ENCODE data around the gene BMAL2. TPM values are rescaled to one million over a fixed set of nuclear protein-coding genes. Genes with fewer than 3 reads are reported as not detected.

BMAL2 gene
- total RNA-seq, 4 donors from 2014 or later: 0.10 to 0.97 (median 0.30) TPM

- in situ Hi-C loops (cut with MboI; ENCODE audit: low sequenced_read_pairs in 4 of 4) (no loop called here), intact Hi-C loops (cut with DNase I; ENCODE audit: low total_unique reads) (loop anchor here (5.0 kb wide), 1 partner anchor 46 kb away; no protein-coding TSS in a partner anchor)
- H3K4me3 ChIP-seq: no peak overlapping the region
- no peaks in the 10 kb centered on the region for H3K9me3 ChIP-seq
- TF ChIP-seq CTCF (IDR thresholded peaks at IDR 0.05 in 4 of 5, conservative IDR thresholded peaks at IDR 0.05 in 1 of 5): no peak
- TF ChIP-seq POLR2A (IDR thresholded peaks at IDR 0.05): no peak
- H3K27me3 ChIP-seq: no peaks in the 10 kb centered on the region
- H3K36me3 ChIP-seq: no peaks in the 10 kb centered on the region
- H3K27ac ChIP-seq: peak overlapping the region in 2 of 4 donors; percentile 33 to 63
- DNase-seq (no peak), ATAC-seq (no peak)
- H3K4me1 ChIP-seq: peaks cover 5 to 50% of the 10 kb centered on the region in 2 donors
Observed at GRCh38 chr12:27293463-27293862, 39.2 kb upstream of the BMAL2 start.

DNA sequence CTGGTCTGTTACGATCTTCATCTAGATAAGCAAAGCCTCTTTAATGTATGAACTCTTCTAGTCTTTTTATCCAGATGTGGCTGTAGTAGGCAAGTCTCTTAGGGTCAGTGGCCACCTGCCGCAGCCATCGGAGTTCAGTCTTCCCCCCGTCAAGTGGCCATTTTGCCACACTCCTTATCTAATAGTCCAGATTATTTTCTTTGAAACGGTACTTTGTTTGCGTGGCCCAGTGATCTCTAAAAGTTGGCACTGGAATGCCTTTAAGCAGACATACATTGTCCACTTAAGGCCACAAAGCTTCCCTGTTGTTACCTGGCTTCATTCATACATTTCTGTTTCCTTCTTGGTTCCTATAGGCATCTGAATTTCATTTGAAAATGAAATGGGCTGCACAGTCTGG is 36.0 kb upstream of the BMAL2 start:
- intact Hi-C loops (cut with DNase I; ENCODE audit: low total_unique reads) (no loop called here), in situ Hi-C loops (cut with MboI; ENCODE audit: low sequenced_read_pairs in 4 of 4) (no loop called here)
- no peak for TF ChIP-seq POLR2A (IDR thresholded peaks at IDR 0.05)
- TF ChIP-seq CTCF (IDR thresholded peaks at IDR 0.05 in 4 of 5, conservative IDR thresholded peaks at IDR 0.05 in 1 of 5): no peak
- Histone ChIP-seq H3K27ac (no peak overlapping the region), H3K27me3 (no peaks in the 10 kb centered on the region), H3K36me3 (peaks cover 0 to 5% of the 10 kb centered on the region in 2 donors), H3K4me1 (peaks cover 5 to 32% of the 10 kb centered on the region in 2 donors), H3K4me3 (no peak overlapping the region), H3K9me3 (no peaks in the 10 kb centered on the region)
- DNase-seq: no peak
- ATAC-seq: no peak

GRCh38 chr12:27297566-27297965 is 35.1 kb upstream of the BMAL2 start:
- H3K9me3 ChIP-seq: no peaks in the 10 kb centered on the region
- in situ Hi-C loops (cut with MboI; ENCODE audit: low sequenced_read_pairs in 4 of 4) (no loop called here), intact Hi-C loops (cut with DNase I; ENCODE audit: low total_unique reads) (no loop called here)
- H3K4me3 ChIP-seq: no peak overlapping the region
- peaks cover 5 to 27% of the 10 kb centered on the region in 2 donors for H3K4me1 ChIP-seq
- H3K36me3 ChIP-seq: peaks cover 0 to 5% of the 10 kb centered on the region in 2 donors
- ATAC-seq: no peak
- no peaks in the 10 kb centered on the region for H3K27me3 ChIP-seq
- DNase-seq: no peak
- no peak for TF ChIP-seq POLR2A (IDR thresholded peaks at IDR 0.05)
- no peak for TF ChIP-seq CTCF (IDR thresholded peaks at IDR 0.05 in 4 of 5, conservative IDR thresholded peaks at IDR 0.05 in 1 of 5)
- no peak overlapping the region for H3K27ac ChIP-seq

- Histone ChIP-seq H3K36me3 (peaks cover 0 to 5% of the 10 kb centered on the region in 2 donors), H3K27me3 (no peaks in the 10 kb centered on the region), H3K4me3 (no peak overlapping the region), H3K27ac (no peak overlapping the region), H3K4me1 (peaks cover 5 to 16% of the 10 kb centered on the region in 2 donors), H3K9me3 (no peaks in the 10 kb centered on the region)
- ATAC-seq: no peak
- TF ChIP-seq POLR2A (IDR thresholded peaks at IDR 0.05) (no peak), CTCF (IDR thresholded peaks at IDR 0.05 in 4 of 5, conservative IDR thresholded peaks at IDR 0.05 in 1 of 5) (no peak)
- in situ Hi-C loops (cut with MboI; ENCODE audit: low sequenced_read_pairs in 4 of 4): no loop called here
- intact Hi-C loops (cut with DNase I; ENCODE audit: low total_unique reads): no loop called here
- no peak for DNase-seq
Observed at GRCh38 chr12:27299102-27299501, 33.5 kb upstream of the BMAL2 start.

DNA sequence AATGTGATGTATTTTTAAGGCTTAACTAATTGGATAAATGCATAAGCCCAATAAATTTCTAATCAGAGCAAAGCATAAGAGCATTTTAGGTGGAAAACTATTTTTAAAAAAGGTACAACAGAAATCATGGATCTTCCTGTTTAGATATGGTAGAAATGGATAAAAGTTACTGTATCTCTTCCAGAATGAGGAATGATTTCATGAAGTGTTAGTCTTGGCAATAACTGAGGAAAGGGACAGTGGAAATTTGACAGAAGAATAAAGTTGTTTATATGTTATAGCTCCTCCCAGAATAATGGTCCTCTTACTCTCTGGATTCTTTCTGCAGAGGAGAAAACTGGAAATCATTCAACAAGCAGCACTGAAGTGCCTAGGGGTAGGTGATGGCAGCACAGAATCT is 32.4 kb upstream of the BMAL2 start:
- TF ChIP-seq POLR2A (IDR thresholded peaks at IDR 0.05) (no peak), CTCF (IDR thresholded peaks at IDR 0.05 in 4 of 5, conservative IDR thresholded peaks at IDR 0.05 in 1 of 5) (no peak)
- Histone ChIP-seq H3K4me3 (no peak overlapping the region), H3K27me3 (no peaks in the 10 kb centered on the region), H3K36me3 (peaks cover 0 to 5% of the 10 kb centered on the region in 2 donors), H3K27ac (no peak overlapping the region), H3K4me1 (peaks cover 0 to 7% of the 10 kb centered on the region in 2 donors), H3K9me3 (no peaks in the 10 kb centered on the region)
- DNase-seq: no peak
- intact Hi-C loops (cut with DNase I; ENCODE audit: low total_unique reads): no loop called here
- in situ Hi-C loops (cut with MboI; ENCODE audit: low sequenced_read_pairs in 4 of 4): loop anchor here in 3 of 4 donors (5.0 to 25.0 kb wide), 3 partner anchors 263 to 288 kb away; partner anchors contain the start of genes MED21 (in 1 of the 3) and TM7SF3 (in 1 of the 3)
- ATAC-seq: no peak

All from gastrocnemius medialis (tissue), 4 donors.